HG03108 (cell line): ENCODE results near the gene C2CD3.

ENCODE experiments used
- ATAC-seq: cut with Tn5 transposase; IDR thresholded peaks from one replicate; pipeline ENCODE4 v1.9.1; 2021; ENCODE audit warnings: moderate library complexity; ENCODE audit not compliant: unreplicated experiment

Gene C2CD3

GRCh38 chr11:74170694-74171629 is at the start of gene C2CD3, which contains the start of gene PPME1:
TSS of gene C2CD3 (minus strand) at chr11:74171002. CDS start at chr11:74170792, 210 bp downstream.
TSS of gene PPME1 (plus strand) at chr11:74171289. CDS start at chr11:74171422, 133 bp downstream.
- ATAC-seq: peak; percentile 95

- ATAC-seq: no peak
Measured at GRCh38 chr11:74220376-74220775, 49.6 kb upstream of the C2CD3 start.

- no peak for ATAC-seq
Measured at GRCh38 chr11:74212533-74212932, 41.7 kb upstream of the C2CD3 start.

- no peak for ATAC-seq
Measured at GRCh38 chr11:74208507-74208906, 37.7 kb upstream of the C2CD3 start.

- ATAC-seq: no peak
Measured at GRCh38 chr11:74206746-74207145, 35.9 kb upstream of the C2CD3 start.

GRCh38 chr11:74205181-74205580 is 34.4 kb upstream of the C2CD3 start:
- no peak for ATAC-seq

GRCh38 chr11:74204701-74205100 is 33.9 kb upstream of the C2CD3 start:
- ATAC-seq: no peak

- no peak for ATAC-seq
Measured at GRCh38 chr11:74203966-74204365, 33.2 kb upstream of the C2CD3 start.

- no peak for ATAC-seq
Measured at GRCh38 chr11:74196781-74197486, 26.1 kb upstream of the C2CD3 start.

- no peak for ATAC-seq
Measured at GRCh38 chr11:74195828-74196227, 25.0 kb upstream of the C2CD3 start.

GRCh38 chr11:74185695-74186094 is 14.9 kb upstream of the C2CD3 start:
- ATAC-seq: no peak

GRCh38 chr11:74185285-74185684 is 14.5 kb upstream of the C2CD3 start:
- ATAC-seq: no peak

GRCh38 chr11:74182635-74183034 is 11.8 kb upstream of the C2CD3 start:
- ATAC-seq: no peak

GRCh38 chr11:74179234-74180052 is 8.6 kb upstream of the C2CD3 start:
- ATAC-seq: no peak

GRCh38 chr11:74175920-74176319 is 5.1 kb upstream of the C2CD3 start:
- ATAC-seq: no peak

GRCh38 chr11:74171997-74172396 is 1.2 kb upstream of the C2CD3 start:
- no peak for ATAC-seq

- no peak for ATAC-seq
Measured at GRCh38 chr11:74171630-74171968, 797 bp upstream of the C2CD3 start.

- no peak for ATAC-seq
Measured at GRCh38 chr11:74169738-74170458, 904 bp downstream of the C2CD3 start.

- no peak for ATAC-seq
Measured at GRCh38 chr11:74168838-74169237, 2.0 kb downstream of the C2CD3 start.

- no peak for ATAC-seq
Measured at GRCh38 chr11:74162681-74163467, 7.9 kb downstream of the C2CD3 start.
